HFFc6 (cell line): ENCODE measurements around the gene TCEANC2. TPM values are rescaled to one million over a fixed set of nuclear protein-coding genes. Genes with fewer than 3 reads are reported as not detected.

Experiments used
- DNase-seq: peaks from one replicate; pipeline ENCODE4 v3.0.0-alpha.2; 2018
- H3K27ac Mint-ChIP-seq: 2 replicates; pipeline ENCODE4 v1.8.0; 2020; ENCODE audit warnings: mild to moderate bottlenecking, mixed read lengths
- H3K27me3 Mint-ChIP-seq: 2 replicates; pipeline ENCODE4 v1.8.0; 2021; ENCODE audit warnings: mild to moderate bottlenecking, moderate library complexity, mixed read lengths; ENCODE audit not compliant: insufficient read depth
- H3K36me3 Mint-ChIP-seq: 2 replicates; pipeline ENCODE4 v1.8.0; 2021; ENCODE audit warnings: low read depth, mixed read lengths
- H3K4me1 Mint-ChIP-seq: 2 replicates; pipeline ENCODE4 v1.8.0; 2020; ENCODE audit warnings: low read depth, mixed read lengths
- H3K4me3 Mint-ChIP-seq: 2 replicates; pipeline ENCODE4 v1.8.0; 2020; ENCODE audit warnings: mild to moderate bottlenecking, moderate library complexity, mixed read lengths
- H3K9me3 Mint-ChIP-seq: 2 replicates; pipeline ENCODE4 v1.8.0; 2020; ENCODE audit warnings: mild to moderate bottlenecking, mixed read lengths
- total RNA-seq, 6 experiments: library from RNA; stranded (reverse); fragmentation: NEBNext Ultra II Directional; extraction: Animal tissue kit (Norgen Biotek cat#: 25700); gene quantifications; 2 replicates in 1 of 6; 3 replicates in 5 of 6; pipeline ENCODE4 v1.2.3, GENCODE V29; 2021
- TF ChIP-seq, protein P1 (sequence below): fragments of 200-600 bp; sonication (generic); IDR thresholded peaks from 2 replicates; pipeline ENCODE4 v1.5.0; 2021; ENCODE audit warnings: antibody characterized with exemption, mild to moderate bottlenecking

The TCEANC2 gene
- total RNA-seq, 6 experiments from 2014 or later = 4.2 to 5.5 (median 4.8) TPM

DNA sequence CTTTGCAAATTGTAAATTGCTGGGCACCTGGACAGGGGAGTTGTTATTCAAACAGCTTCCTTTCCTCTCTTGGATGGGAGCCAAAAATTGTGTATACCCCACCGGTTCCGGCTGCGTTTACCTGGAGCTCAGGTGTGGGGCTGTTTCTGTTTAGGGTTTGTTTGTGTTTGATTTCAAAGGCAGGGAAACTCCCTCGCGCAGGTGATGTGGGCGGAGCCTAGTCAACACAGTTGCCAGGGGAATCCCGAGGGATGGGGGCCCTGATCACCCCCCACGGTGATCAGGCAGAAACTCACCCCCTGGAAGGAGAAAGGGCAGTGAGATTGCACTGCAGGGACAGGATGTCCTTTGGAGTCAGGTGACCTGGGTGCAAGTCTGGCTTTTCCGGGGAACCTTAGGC, 71.1 kb downstream of the TCEANC2 start:
- H3K36me3 Mint-ChIP-seq = no peaks in the 10 kb centered on the region
- no peak overlapping the region for H3K27ac Mint-ChIP-seq
- no peak for DNase-seq
- no peaks in the 10 kb centered on the region; the same call in 1 of the 2 replicates for H3K4me1 Mint-ChIP-seq
- TF ChIP-seq, protein P1, sequence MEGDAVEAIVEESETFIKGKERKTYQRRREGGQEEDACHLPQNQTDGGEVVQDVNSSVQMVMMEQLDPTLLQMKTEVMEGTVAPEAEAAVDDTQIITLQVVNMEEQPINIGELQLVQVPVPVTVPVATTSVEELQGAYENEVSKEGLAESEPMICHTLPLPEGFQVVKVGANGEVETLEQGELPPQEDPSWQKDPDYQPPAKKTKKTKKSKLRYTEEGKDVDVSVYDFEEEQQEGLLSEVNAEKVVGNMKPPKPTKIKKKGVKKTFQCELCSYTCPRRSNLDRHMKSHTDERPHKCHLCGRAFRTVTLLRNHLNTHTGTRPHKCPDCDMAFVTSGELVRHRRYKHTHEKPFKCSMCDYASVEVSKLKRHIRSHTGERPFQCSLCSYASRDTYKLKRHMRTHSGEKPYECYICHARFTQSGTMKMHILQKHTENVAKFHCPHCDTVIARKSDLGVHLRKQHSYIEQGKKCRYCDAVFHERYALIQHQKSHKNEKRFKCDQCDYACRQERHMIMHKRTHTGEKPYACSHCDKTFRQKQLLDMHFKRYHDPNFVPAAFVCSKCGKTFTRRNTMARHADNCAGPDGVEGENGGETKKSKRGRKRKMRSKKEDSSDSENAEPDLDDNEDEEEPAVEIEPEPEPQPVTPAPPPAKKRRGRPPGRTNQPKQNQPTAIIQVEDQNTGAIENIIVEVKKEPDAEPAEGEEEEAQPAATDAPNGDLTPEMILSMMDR = no peak
- no peaks in the 10 kb centered on the region for H3K9me3 Mint-ChIP-seq
- no peak overlapping the region for H3K4me3 Mint-ChIP-seq
- peaks cover 3% of the 10 kb centered on the region; the same call in 1 of the 2 replicates for H3K27me3 Mint-ChIP-seq

DNA sequence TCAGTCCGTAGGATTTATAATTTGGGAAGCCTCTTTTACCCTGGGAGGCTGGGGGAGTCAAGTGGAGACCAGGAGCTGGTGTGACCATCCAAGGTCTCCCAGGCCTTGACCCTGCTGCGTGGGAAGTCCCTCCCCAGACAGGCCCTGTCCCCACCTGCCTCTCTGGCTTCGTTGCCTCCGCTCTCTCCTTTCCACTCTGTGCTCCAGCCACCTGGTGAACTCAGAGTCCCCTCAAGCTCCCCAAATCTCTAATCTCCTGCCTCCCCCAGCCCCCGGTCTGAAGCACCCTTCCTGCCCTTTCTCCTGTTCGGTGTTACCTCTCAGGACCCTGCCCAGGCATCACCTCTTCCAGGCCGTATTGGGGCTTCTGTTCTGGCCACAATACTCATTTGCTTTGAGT, 71.5 kb downstream of the TCEANC2 start:
- TF ChIP-seq, protein P1 = no peak
- DNase-seq = no peak
- Mint-ChIP-seq H3K9me3 (no peaks in the 10 kb centered on the region), H3K27ac (no peak overlapping the region), H3K27me3 (peaks cover 3% of the 10 kb centered on the region; the same call in 1 of the 2 replicates), H3K4me3 (no peak overlapping the region), H3K36me3 (no peaks in the 10 kb centered on the region), H3K4me1 (no peaks in the 10 kb centered on the region; the same call in 1 of the 2 replicates)

DNA sequence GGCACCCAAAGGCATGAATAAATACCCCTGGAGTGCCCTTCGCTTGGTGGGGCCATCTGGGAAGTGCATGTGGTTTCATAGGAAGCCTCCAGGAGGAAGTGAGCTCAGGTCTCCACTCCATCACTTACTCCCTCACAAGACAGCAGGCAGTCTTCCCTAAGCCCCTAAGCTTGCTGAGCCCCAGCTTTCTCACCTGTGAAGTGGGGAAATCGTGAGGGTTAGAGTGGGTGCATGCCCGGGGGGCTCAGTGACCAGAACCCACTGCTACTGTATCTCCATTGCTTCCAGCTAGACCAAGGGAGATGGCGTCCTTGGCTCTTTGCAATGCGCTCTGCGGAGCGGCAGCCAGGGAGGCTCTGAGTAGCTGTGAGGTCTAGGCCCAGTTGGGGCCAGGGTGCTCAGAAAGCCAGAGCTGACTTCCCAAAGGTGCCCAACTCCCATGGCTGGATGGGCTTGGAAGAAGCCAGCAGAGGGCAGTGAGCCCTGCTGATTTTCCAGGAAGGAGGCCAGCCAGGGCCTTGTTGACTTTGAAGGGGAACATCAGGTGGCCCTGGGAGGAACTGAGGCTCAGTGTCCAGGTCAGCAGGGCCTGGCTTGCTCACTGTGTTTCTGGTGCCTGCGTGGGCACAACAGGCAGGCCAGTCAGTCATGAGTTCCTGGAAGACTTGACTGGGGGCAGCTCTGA, 72.1 kb downstream of the TCEANC2 start:
- TF ChIP-seq, protein P1 = peak; percentile 67
- Mint-ChIP-seq H3K27me3 (peaks cover 4% of the 10 kb centered on the region; the same call in 1 of the 2 replicates), H3K27ac (no peak overlapping the region), H3K4me3 (no peak overlapping the region), H3K36me3 (no peaks in the 10 kb centered on the region), H3K4me1 (no peaks in the 10 kb centered on the region; the same call in 1 of the 2 replicates), H3K9me3 (no peaks in the 10 kb centered on the region)
- DNase-seq = no peak

DNA sequence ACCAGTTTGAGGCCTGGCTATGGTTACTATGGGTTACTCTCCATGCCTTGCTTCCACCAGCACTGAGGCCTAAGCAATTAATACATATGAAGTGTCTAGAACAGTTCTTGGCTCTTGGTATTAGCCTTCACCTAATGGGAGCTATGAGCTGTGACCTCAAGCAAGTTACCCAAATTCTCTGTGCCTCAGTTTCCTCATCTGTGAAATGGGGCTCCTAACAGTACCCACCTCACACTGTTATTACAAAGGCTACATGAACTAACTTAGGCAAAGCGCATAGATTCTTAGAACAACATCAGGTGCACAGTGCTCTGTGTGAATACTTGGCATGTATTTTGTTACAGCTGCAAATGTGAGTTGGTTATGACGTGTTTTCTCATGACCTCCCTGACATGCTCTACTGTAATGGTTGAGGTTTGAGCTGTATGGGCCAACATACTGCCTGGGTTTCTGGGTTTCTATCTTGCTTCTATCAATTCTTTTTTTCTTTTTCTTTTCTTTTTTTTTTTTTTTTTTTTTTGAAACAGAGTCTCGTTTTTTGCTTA, 72.9 kb downstream of the TCEANC2 start:
- H3K4me1 Mint-ChIP-seq = peaks cover under 1% of the 10 kb centered on the region
- H3K9me3 Mint-ChIP-seq = no peaks in the 10 kb centered on the region
- DNase-seq = no peak
- H3K36me3 Mint-ChIP-seq = no peaks in the 10 kb centered on the region
- no peak overlapping the region for H3K4me3 Mint-ChIP-seq
- TF ChIP-seq, protein P1 = no peak
- peaks cover 4% of the 10 kb centered on the region; the same call in 1 of the 2 replicates for H3K27me3 Mint-ChIP-seq
- H3K27ac Mint-ChIP-seq = no peak overlapping the region

DNA sequence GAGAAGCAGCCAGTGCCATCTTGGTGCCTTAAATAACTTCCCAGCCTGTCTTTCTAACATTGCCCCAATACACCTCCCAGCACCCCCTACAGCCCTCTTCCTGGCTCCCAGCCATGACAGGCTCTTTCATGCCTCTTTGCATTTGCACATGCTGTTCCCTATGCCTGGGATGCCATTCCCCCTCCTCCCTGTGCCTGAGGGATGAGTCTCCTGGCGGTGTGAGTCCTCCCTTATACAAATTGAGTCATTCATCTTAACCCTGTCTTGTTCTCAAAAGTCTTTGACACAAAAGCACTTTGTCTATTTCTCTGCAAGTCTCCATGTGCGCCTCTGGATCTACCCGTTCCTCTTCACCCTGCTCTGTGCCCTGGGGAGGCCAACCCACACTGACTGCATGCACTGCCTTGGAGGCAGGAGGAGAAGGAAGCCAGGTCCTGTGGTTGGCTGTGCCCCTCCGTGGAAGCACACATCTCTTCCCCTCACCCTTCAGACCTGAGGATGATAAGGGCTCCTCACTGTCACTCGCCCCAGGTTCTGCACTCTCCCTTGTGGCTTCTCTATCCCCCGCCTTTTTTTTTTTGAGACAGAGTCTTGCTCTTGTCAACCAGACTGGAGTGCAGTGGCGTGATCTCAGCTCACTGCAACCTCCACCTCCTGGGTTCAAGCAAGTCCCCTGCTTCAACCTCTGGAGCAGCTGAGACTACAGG, 74.3 kb downstream of the TCEANC2 start:
- no peak overlapping the region for H3K4me3 Mint-ChIP-seq
- no peak overlapping the region for H3K27ac Mint-ChIP-seq
- peaks cover 6% of the 10 kb centered on the region; the same call in 1 of the 2 replicates for H3K27me3 Mint-ChIP-seq
- H3K4me1 Mint-ChIP-seq = peaks cover 15% of the 10 kb centered on the region
- H3K36me3 Mint-ChIP-seq = no peaks in the 10 kb centered on the region
- H3K9me3 Mint-ChIP-seq = no peaks in the 10 kb centered on the region
- TF ChIP-seq, protein P1 = no peak
- no peak for DNase-seq
